Epithelial cell of prostate (primary cell): ENCODE measurements around the gene GLI3.
"Not testable (repeated sequence)": the region's sequence is repeated elsewhere in the genome, so short reads cannot be mapped to it uniquely, and the experiment has no call there.

Experiments used
- DNase-seq: peaks from one replicate; pipeline ENCODE4 v3.0.0-alpha.2; 2011; ENCODE audit warnings: low read depth, low spot score
- H3K27ac ChIP-seq: fragments of 450-650 bp; 2 replicates; pipeline ENCODE4 v1.5.1; 2017; ENCODE audit warnings: mild to moderate bottlenecking

The GLI3 gene

DNA sequence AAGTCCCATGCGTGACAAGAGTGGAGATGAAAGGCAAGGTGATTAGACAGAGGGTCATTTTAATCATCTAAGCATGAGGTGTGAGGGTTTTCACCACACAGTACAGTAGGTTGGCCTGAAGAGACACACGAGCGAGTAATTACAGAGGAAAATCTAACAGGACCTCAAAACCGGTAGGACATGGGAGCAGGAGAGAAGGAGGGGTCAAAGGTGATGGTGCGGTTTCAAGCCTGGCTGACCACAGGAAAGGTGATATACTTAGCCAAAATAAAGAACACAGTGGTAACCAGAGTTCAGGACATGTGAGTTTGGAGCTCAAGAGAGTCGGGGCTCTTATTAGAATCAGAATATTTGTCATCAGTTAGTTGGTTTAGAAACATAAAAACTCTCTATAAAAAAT, 20.0 kb downstream of the GLI3 start:
- no peak for DNase-seq

DNA sequence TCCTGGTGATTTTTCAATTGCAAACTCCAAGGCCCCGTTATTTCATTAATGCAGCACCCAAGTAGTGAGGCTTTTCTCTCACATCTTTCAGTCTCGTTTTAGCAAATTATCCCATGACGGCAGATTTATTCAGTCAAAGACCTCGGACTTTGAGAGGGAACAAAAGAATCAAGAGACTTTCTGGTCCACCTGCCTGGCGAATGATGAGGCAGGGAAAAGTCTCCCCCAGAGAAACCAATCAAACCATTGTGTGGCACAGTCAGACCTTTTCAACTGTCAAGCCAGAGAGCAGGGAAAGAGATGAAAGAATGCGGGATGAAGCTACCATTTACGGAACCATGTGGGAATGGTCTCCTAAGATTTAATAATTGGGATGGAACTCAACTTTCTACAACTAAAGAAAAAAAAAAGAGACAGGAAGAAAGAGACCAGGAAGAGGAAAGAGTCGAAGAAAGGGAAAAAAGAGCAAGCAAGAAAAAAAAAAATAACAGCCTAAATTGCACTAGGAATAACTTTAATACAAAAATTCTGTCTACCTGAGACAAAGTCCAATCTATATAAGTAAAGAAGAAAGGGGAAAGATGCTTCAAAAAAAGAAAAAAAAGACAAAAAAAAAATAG, 22.8 kb downstream of the GLI3 start:
- H3K27ac ChIP-seq, result no peak overlapping the region
- DNase-seq, result no peak

More for the DNA sequence above, 20.0 kb downstream of the GLI3 start:
- no peak overlapping the region for H3K27ac ChIP-seq

DNA sequence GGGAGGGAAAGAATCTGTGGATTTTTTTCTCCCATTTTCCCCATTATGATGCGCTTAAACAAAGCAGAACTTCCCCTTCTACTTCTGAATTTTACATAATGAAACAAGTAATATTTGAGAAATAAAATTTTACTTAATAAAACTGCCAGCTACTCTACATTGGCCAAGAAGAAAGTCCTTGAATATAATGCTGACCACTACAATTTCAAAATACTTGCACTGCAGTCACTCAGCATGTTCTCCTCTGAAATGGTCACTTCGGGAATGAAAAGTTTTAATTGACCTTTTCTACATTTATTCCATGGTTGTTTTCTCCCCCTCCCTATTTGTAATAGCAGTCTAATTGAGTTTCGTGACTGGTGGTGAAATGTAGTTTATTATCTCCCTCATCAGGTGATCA, 23.9 kb downstream of the GLI3 start:
- H3K27ac ChIP-seq, result no peak overlapping the region
- DNase-seq, result no peak

DNA sequence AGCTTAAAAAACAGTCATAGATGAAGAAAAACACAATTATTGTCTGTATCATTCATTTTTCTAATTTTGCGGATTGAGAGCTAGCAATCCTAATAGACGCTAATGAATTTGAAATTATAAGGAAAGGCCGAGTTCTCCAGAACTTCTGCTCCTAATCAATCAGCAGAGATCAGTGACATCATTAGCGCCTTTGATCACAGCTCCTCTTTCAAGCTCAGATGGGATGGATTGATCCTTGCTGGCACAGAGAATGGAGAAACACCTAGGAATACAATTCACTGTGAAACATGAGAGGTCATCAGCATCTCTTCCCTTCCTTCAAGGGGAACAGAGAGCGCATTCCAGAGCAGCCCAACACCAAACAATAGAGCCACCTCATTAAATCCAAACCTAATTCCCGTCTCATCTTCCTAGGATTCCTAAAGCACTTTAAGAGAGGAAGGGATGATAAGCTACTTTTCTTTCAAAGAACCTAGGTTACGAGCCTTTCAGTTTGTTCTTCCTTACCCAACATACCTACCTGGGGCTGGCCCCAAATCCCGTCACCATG, 24.4 kb downstream of the GLI3 start:
- DNase-seq, result no peak
- H3K27ac ChIP-seq, result no peak overlapping the region

DNA sequence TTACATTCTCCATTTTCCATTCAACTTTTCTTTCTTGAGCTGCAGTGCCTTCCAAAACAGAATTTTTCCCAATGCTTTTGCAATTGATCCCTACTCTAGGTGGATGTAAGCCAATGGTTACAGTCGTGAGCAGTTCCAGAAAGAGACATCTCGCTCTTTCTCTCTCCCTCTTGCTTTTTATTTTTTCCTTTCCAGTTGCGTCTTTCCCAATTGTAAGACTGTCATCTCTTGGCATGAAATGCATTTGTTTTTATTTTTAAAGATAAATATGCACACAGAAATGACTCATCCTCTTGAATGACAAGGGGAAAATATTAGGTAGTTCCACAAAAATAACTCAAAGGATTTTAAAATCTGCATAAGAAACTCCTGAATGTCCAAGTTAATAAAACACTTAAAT, 25.1 kb downstream of the GLI3 start:
- no peak for DNase-seq
- H3K27ac ChIP-seq, result no peak overlapping the region

DNA sequence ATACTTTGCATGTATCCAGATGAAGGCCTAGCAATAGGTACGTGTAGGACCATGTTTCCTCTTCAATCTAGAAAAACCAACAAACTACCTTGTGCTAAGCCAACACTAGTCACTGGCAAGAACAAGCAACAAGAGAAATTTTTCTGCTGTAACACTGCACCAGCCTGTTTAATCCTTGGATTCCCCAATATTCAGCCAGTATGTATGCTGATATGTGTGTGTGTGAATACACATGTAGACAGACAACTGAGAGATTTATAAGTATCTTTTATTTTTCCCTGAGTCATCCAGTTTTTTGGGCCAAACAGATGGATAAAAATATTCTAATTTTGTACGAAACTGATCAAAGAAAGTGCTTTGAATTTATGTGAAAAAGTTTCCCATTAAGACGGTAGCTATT, 26.2 kb downstream of the GLI3 start:
- no peak for DNase-seq
- H3K27ac ChIP-seq, result no peak overlapping the region

DNA sequence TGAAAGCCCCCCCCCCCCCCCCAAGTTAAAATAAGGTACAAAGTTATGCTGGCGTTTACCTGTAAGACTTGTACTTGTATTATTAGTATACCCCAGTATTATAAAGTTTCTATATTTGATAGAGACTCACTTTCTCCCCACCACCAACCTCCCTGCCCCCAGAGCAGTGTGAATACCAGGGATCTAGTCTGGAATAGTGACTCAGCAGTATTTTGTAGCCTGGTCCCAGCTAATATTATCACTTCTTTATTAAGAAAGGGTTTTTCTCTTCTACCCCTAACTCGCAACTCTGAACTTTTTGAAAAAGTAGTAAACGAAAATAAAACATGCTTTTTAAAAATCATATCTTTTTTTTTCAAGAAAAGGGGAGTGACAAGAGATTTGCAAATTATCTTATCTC, 26.7 kb downstream of the GLI3 start:
- H3K27ac ChIP-seq, result no peak overlapping the region
- no peak for DNase-seq

DNA sequence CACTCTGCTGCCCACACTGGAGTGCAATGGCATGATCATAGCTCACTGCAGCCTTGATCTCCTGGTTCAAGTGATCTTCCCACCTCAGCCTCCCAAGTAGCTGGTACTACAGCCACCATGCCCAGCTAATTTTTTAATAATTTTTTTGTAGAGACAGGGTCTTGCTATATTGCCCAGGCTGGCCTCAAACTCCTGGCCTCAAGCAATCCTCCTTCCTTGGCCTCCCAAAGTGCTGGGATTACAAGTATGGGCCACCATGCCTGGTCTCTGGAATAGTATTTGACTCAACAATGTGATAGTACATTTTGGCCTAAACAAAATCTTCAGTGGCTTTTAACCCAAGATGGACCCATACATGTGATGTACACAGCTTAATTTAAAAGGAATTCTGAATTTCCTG, 27.9 kb downstream of the GLI3 start:
- DNase-seq, result not testable (repeated sequence)

DNA sequence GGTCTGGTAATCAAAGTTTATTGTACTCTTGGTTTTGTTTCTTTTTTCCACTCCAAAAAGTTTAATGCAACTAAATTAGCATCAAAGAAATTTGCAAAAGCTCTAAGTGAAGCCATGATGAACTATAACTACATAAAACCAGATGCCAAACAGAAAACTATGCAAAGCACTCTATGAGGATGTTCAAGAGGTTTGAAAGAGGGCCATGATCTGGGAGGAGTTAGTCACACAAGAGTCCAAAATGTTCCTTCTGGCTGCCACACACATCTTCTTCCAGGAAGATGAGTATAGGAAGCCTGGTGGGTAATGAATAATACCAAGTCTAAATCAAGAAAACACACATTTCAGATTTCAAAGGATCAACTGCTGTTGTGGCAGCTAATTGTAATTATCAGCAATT, 28.4 kb downstream of the GLI3 start:
- H3K27ac ChIP-seq, result no peak overlapping the region
- DNase-seq, result no peak

More for the DNA sequence above, 27.9 kb downstream of the GLI3 start:
- H3K27ac ChIP-seq, result not testable (repeated sequence)

DNA sequence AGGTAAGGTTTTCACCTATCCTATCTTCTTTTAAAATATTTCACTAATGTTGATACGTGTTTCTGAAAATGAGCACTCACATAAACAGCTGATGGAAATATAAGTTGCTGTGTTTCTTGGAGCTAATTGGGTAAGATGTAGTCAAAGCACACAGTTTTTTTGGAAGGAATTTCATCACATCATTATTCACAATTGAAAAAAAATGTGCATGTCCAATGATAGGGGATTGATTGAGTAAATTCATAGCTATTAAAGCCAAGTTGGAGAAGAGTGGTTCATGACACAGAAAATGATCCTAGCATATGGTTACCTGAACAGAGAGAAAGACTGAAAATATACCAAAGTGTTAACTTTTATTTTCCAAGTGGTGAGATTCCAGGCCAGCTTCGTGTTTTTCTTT, 29.6 kb downstream of the GLI3 start:
- no peak for DNase-seq
- no peak overlapping the region for H3K27ac ChIP-seq

DNA sequence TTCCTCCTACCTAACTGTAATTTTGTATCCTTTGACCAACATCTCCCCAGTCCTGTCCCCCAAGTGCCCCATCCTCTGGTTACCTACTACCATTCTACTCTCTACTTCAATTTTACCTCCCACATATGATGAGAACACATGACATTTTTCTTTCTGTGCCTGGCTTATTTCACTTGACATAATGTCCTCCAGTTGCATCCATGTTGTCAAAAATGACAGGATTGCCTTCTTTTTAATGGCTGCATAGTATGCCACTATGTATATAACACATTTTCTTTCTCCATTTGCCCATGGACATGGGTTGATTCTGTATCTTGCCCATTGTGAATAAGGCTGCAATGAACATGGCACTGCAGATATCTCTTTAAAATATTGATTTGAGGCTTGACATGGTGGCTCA, 33.7 kb downstream of the GLI3 start:
- no peak for DNase-seq
- no peak overlapping the region for H3K27ac ChIP-seq

DNA sequence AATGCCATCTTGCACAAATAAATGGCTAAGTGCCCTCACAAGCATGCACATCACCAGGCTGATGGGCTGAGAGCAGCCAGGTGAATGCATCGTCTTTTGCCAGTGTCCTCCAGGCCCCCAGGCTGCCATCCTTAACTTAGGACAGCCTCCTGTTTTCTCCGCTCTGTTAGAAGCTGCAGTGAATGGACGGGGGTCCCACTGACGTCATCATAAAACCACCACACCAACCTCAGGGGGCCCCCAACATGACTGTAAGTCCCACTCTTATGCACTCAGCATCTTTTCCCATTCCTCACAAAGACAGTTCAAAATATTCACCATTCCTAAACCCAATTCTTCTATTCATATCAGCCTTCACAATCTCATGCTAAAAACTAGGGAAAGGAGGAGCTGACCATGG, 34.4 kb downstream of the GLI3 start:
- DNase-seq, result no peak
- H3K27ac ChIP-seq, result no peak overlapping the region

DNA sequence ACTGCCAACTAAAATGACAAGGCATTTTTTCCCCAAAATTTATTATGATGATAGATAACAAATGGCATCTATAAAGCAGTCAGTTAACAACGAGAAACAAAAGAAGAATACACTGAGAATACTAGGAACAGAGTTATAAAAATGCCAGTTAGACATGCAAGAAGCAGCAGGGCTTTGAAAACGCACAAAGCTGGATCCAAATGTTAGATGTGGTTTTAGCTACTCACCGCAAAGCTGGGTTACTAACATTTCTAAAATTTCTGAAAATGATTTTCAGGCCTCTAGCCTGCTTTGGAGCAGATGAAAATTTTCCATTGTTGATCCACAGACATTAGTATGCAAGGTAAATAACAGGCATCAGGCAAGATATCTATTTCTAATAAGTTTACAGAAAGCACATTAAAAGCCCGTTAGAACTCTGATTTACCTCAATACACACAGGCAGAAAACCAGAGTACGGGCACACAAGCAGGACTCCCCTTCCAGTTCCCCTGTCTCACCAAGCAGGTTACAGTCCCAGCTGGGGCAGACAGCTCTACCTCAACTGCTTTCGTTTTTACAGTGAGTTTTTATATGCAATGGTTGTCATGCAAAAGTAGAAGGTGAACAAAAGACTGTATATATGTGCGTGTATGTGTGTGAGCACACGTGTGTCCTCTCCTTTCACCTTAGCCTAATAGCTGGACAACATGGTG, 37.9 kb downstream of the GLI3 start:
- peak overlapping the region; percentile 32 for H3K27ac ChIP-seq

DNA sequence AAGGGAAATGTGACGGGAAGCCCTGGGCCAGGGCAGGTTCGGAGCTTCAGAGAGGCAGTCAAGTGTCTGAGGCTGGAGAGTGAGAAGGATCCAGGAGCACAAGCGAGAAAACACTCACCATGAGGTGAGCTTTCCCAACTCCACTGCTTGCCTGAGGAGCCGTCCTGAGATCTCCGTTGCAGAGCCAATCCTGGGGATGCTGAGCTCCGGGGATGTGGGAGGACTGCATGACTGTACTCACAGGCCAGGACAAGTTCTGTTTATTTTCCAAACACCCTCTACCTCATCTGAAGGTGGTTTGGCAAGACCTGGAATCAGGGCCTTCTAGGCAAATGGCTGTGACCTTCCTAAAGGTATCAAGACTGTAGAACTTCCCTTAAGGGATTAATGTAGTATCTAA, 38.7 kb downstream of the GLI3 start:
- peak; percentile 90 for DNase-seq
- peak overlapping the region; percentile 32 for H3K27ac ChIP-seq

More for the DNA sequence above, 37.9 kb downstream of the GLI3 start:
- no peak for DNase-seq

DNA sequence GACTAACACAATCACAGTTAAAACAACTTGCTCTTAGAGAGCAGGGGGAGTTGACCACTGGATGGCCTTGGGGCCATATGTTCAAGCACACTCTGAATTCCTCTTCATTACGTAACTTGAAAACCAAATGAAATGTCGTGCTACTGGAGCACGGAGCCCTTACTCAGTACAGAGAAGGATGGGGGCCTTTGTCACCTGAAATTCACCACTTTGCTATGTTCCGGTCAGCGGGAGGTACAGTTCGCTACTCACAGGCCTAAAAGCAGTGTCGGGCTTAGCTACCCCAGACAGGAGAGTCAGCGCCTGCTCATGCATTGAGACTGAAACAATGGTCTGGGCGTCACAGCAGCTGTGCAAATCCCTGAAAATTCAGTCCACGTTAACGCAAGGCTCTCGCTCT, 39.6 kb downstream of the GLI3 start:
- DNase-seq, result no peak
- no peak overlapping the region for H3K27ac ChIP-seq

DNA sequence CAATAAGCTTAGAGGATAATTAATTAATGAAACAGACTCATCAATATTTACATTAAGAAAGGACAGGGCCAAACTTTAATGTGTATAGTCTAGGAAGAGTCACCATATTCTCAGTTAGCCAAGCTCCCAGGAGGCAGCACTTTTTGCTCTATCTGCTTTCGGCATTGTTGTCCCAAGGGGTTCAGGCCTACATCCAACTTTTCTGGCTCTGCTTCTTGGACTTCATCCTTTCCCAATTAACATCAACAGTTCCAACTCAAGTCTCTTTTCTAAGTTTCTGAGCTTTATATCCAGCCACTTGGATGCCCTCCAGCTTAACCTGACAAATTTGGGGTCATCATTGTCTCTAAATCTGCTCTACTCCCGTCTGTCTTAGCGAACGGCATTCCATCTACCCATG, 42.8 kb downstream of the GLI3 start:
- DNase-seq, result no peak
- H3K27ac ChIP-seq, result no peak overlapping the region

DNA sequence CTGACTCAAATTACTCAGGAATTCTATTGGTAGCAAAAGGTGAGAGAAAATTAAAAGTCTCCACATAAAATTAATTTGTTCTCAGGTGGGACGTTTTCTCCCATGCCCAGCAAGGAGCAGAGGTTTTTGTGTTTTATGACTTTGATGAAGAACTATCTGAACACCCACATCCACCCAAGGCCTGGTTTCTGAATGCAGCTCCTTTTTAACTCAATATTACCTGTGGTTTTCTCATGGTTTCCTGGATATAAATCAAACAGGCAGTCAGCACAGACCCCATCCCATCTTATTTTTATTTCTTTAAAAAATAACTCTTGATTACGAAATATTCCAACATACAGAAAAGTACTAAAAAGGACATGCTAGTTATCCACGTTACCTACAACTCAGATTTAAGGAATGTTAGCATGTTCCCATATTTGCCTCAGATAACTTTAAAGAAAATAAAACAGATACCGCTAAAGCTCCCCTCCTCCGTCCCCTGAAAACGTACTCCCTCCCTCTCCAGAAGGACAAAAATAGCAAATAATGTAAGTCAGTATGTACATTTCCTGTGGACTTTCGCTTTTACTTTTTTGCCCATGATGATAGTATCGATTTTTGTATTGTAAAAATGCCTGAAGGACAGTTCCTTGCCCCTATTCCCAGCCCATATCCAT, 43.4 kb downstream of the GLI3 start:
- DNase-seq, result no peak
- no peak overlapping the region for H3K27ac ChIP-seq

DNA sequence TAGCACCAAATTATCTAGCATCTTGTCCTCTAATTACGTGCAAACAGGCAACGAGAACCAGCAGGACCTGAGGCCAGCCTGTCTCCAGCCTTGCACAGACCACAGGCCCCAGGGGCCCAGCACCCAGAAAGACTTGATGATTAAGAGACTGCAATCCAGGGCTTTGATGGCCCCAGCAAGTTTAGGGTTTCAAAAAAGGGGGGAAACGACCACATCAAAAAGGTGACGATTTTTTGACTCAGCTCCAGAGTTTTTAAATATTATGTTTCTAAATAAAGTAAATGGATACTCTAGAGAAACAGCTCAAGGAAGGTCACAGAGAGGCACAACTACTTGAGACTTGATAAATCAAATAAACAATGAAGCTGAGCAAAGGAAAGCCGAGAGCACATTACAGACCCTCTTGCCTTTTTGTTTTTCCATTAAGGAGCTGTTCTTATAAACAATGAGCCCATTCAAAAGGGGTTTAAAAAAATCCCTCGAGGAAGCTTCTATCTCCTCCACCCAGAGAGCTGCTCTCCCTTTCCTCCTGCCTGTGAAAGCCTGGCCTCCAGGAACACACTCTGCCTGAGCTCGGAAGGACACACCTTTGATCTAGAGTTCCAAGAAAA, 44.1 kb downstream of the GLI3 start:
- no peak overlapping the region for H3K27ac ChIP-seq
- DNase-seq, result no peak

DNA sequence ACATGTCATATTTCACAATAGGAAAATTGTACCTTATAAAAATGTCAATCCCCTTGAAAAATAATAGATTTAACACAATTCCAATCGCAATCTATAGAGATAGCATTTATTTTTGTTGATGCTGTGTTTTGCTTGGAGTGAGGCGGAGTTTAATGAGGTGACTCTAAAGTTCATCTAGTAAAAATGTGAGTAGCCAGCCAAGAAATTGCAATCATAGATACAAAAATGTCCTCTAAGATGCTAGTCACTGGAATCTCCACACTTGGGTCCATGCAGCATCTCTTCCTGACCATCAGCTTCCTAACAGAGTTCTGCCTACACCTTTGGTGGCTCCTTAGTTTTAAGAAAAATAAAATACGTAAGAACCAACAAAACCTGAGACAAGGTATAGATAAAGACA, 44.9 kb downstream of the GLI3 start:
- no peak overlapping the region for H3K27ac ChIP-seq
- no peak for DNase-seq

DNA sequence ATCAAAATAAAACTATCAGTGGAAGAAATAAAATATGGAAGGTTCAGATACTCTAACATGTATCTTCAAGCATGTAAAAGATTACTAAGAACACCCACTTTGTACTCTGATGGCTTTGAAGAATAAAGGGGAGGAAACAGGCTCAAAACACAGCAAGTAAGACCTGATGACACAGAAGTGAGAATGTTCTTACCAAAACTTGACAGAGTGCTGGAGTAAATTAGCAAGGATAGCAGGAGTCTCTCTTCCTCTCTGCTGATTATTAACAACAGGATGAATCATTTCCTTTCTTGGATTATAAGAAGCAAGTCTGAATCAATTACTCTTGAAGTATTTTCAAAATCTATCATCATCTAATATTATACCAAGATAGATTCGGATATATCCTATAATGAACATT, 47.5 kb downstream of the GLI3 start:
- DNase-seq, result no peak
- peak overlapping the region; percentile 61 for H3K27ac ChIP-seq

DNA sequence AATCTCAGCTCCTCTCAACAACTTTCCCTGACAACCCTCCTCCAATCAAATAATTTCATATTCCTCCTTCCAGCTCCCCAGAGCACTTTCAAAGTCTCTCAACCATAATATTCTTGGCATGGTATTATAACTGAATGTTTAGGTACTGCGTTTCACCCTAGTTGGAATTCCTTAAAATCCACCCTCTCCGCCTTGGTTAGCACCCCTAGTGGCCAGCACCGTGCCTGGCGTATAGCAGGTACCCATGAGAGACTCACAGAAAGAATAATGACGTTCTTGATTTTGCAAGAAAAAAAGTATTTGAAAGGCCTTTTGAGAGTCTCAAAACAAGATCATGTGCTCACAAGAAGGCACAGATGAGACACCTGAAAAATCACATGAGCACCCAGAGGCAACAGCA, 50.9 kb downstream of the GLI3 start:
- DNase-seq, result no peak

More for the DNA sequence above, 50.9 kb downstream of the GLI3 start:
- H3K27ac ChIP-seq, result no peak overlapping the region
